HG03196 (cell line): ENCODE data around the gene HIVEP2.

Experiments used
- ATAC-seq: cut with Tn5 transposase; IDR thresholded peaks from one replicate; pipeline ENCODE4 v1.9.1; 2021; ENCODE audit not compliant: unreplicated experiment

HIVEP2 gene

GRCh38 chr6:142918339-142919042, 26.5 kb downstream of the HIVEP2 start:
- ATAC-seq = no peak

GRCh38 chr6:142916881-142917280, 28.1 kb downstream of the HIVEP2 start:
- ATAC-seq = no peak

- ATAC-seq = no peak
These were observed 29.9 kb downstream of the HIVEP2 start for GRCh38 chr6:142914937-142915697.

- ATAC-seq = no peak
These were observed 30.6 kb downstream of the HIVEP2 start for GRCh38 chr6:142914369-142914768.

GRCh38 chr6:142913511-142914047, 31.4 kb downstream of the HIVEP2 start:
- peak; percentile 91 for ATAC-seq

- peak; percentile 65 for ATAC-seq
These were observed 31.9 kb downstream of the HIVEP2 start for GRCh38 chr6:142913036-142913510.

- no peak for ATAC-seq
These were observed 32.9 kb downstream of the HIVEP2 start for GRCh38 chr6:142912125-142912524.

GRCh38 chr6:142911430-142911829, 33.5 kb downstream of the HIVEP2 start:
- no peak for ATAC-seq

GRCh38 chr6:142909686-142910085, 35.3 kb downstream of the HIVEP2 start:
- no peak for ATAC-seq

- ATAC-seq = no peak
These were observed 36.7 kb downstream of the HIVEP2 start for GRCh38 chr6:142908235-142908634.

- ATAC-seq = peak; percentile 9
These were observed 37.4 kb downstream of the HIVEP2 start for GRCh38 chr6:142907544-142907943.

- peak; percentile 51 for ATAC-seq
These were observed 38.0 kb downstream of the HIVEP2 start for GRCh38 chr6:142906945-142907470.

- no peak for ATAC-seq
These were observed 41.2 kb downstream of the HIVEP2 start for GRCh38 chr6:142903812-142904211.

GRCh38 chr6:142902636-142903053, 42.3 kb downstream of the HIVEP2 start:
- peak; percentile 80 for ATAC-seq

GRCh38 chr6:142901611-142902010, 43.4 kb downstream of the HIVEP2 start:
- no peak for ATAC-seq

- no peak for ATAC-seq
These were observed 44.6 kb downstream of the HIVEP2 start for GRCh38 chr6:142900227-142900971.

GRCh38 chr6:142898927-142899895, 45.8 kb downstream of the HIVEP2 start:
- no peak for ATAC-seq

- no peak for ATAC-seq
These were observed 47.3 kb downstream of the HIVEP2 start for GRCh38 chr6:142897659-142898058.

GRCh38 chr6:142896732-142897131, 48.2 kb downstream of the HIVEP2 start:
- no peak for ATAC-seq

- no peak for ATAC-seq
These were observed 51.9 kb downstream of the HIVEP2 start for GRCh38 chr6:142893088-142893487.
